ENCODE data around the gene BCAS1. TPM values are rescaled to one million over a fixed set of nuclear protein-coding genes. Genes with fewer than 3 reads are reported as not detected.
A peak's percentile ranks its signal among the peaks of the same experiment; 100 is the strongest.

Gene BCAS1
- total RNA-seq, 4 donors from 2014 or later, result 0.97 to 9.3 (median 4.4) TPM

DNA sequence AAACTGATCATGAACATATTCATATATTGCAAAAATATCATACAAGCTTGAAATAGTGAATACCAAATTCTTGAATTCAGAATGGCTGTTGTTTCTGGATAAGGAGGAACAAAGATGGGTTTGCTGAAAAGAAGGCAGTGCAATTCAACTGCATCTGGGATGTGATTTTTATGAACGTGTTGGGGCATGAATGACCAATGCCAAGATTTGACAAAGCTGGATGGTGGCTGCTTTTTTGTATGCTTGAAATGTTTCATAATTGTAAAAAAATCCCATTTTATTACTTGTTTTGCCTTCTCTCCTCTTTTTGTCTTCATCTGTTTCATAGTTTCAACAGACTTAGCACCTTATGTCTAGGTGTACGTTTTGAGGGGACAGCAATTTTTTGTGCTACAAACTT, 36.8 kb upstream of the BCAS1 start:
- Histone ChIP-seq H3K27ac (peak overlapping the region in 3 of 4 donors; percentile 38 to 58 (median 53)), H3K9me3 (no peaks in the 10 kb centered on the region), H3K4me3 (no peak overlapping the region), H3K27me3 (no peaks in the 10 kb centered on the region), H3K4me1 (peaks cover 0 to 70% (median 19%) of the 10 kb centered on the region in 3 donors), H3K36me3 (no peaks in the 10 kb centered on the region)
- no peak for DNase-seq
- TF ChIP-seq, protein P1, sequence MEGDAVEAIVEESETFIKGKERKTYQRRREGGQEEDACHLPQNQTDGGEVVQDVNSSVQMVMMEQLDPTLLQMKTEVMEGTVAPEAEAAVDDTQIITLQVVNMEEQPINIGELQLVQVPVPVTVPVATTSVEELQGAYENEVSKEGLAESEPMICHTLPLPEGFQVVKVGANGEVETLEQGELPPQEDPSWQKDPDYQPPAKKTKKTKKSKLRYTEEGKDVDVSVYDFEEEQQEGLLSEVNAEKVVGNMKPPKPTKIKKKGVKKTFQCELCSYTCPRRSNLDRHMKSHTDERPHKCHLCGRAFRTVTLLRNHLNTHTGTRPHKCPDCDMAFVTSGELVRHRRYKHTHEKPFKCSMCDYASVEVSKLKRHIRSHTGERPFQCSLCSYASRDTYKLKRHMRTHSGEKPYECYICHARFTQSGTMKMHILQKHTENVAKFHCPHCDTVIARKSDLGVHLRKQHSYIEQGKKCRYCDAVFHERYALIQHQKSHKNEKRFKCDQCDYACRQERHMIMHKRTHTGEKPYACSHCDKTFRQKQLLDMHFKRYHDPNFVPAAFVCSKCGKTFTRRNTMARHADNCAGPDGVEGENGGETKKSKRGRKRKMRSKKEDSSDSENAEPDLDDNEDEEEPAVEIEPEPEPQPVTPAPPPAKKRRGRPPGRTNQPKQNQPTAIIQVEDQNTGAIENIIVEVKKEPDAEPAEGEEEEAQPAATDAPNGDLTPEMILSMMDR (IDR thresholded peaks at IDR 0.05), result no peak
- TF ChIP-seq POLR2A (IDR thresholded peaks at IDR 0.05), result no peak
- intact Hi-C loops (cut with DNase I), result no loop called here
- WGBS, 2 donors, result 34 to 37% methylated on average over 2 of the region's 2 CpGs

DNA sequence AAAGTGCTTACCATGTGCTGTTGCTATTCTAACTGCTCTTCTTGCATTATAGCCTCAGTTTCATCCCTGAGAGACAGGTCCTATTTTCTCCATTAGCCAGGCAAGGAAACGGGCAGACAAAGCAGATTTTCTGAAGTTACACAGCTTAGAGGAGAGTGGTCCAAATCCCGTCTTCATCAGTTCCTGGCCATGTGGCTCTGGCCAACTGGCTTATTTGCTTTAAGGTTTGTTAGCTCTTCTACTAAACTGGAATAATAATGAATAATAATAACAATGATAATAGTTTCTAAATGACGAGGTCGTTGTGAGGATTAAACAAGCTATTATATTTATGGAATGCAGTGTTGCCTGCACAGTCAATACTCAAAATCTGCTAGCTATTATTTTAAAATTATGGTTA, 35.8 kb upstream of the BCAS1 start:
- Histone ChIP-seq H3K4me3 (no peak overlapping the region), H3K9me3 (no peaks in the 10 kb centered on the region), H3K36me3 (no peaks in the 10 kb centered on the region), H3K27me3 (no peaks in the 10 kb centered on the region), H3K4me1 (peaks cover 0 to 64% (median 19%) of the 10 kb centered on the region in 3 donors), H3K27ac (peak overlapping the region in 3 of 4 donors; percentile 47 to 77 (median 59))
- no peak for DNase-seq
- 35 to 45% methylated on average over 4 of the region's 4 CpGs for whole genome bisulfite sequencing, 2 donors
- TF ChIP-seq, protein P1 (IDR thresholded peaks at IDR 0.05), result no peak
- TF ChIP-seq POLR2A (IDR thresholded peaks at IDR 0.05), result no peak
- intact Hi-C loops (cut with DNase I), result no loop called here

DNA sequence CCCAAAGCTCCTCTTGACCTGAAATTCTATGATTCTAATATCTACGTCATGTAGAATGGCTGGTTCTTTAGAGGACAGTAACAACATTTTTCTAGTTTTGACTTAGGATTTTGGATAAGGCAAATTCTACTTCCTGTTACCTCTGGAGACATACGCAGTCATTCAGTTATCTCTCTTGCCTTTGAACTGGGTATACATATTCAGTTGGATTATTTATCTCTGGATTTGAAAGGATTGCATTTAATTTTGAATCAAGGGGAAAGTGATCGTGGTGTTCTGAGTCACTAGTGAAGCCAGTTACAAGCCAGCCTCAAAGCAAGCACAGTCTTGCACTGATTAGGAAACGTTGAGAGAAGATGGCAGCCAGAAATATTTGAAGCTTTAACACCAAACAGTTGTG, 35.3 kb upstream of the BCAS1 start:
- 22 to 26% methylated on average over 4 of the region's 4 CpGs for WGBS, 2 donors
- Histone ChIP-seq H3K4me1 (peaks cover 0 to 61% (median 19%) of the 10 kb centered on the region in 3 donors), H3K36me3 (no peaks in the 10 kb centered on the region), H3K4me3 (no peak overlapping the region), H3K27ac (peak overlapping the region; percentile 47 to 77 (median 54)), H3K9me3 (no peaks in the 10 kb centered on the region), H3K27me3 (no peaks in the 10 kb centered on the region)
- intact Hi-C loops (cut with DNase I), result no loop called here
- TF ChIP-seq, protein P1 (IDR thresholded peaks at IDR 0.05), result no peak
- no peak for DNase-seq

DNA sequence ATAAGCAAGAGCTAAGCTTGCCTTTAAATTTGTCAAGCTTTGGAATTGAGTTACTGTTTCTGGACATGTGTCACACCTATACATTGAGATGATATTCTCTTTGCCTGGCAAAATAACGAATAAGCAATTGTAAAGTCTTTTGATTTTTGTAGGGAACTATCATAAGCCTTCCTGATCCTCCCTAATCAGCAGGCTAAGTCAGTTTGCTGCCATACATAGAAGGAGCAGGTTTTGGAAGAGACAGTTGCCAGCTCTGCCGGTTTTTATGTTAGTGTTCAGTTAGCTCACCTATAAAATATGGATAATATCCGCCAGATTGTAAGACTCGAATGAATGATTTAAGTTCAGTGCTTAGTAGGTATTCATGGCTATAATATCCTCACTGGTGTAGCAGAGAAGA, 34.4 kb upstream of the BCAS1 start:
- Histone ChIP-seq H3K4me1 (peaks cover 0 to 53% (median 19%) of the 10 kb centered on the region in 3 donors), H3K36me3 (no peaks in the 10 kb centered on the region), H3K4me3 (no peak overlapping the region), H3K27ac (peak overlapping the region; percentile 31 to 77 (median 48)), H3K9me3 (no peaks in the 10 kb centered on the region), H3K27me3 (no peaks in the 10 kb centered on the region)
- no peak for DNase-seq
- TF ChIP-seq POLR2A (IDR thresholded peaks at IDR 0.05), result no peak
- TF ChIP-seq, protein P1 (IDR thresholded peaks at IDR 0.05), result no peak
- WGBS, 2 donors, result 37 to 74% methylated on average over 4 of the region's 4 CpGs
- intact Hi-C loops (cut with DNase I), result no loop called here

DNA sequence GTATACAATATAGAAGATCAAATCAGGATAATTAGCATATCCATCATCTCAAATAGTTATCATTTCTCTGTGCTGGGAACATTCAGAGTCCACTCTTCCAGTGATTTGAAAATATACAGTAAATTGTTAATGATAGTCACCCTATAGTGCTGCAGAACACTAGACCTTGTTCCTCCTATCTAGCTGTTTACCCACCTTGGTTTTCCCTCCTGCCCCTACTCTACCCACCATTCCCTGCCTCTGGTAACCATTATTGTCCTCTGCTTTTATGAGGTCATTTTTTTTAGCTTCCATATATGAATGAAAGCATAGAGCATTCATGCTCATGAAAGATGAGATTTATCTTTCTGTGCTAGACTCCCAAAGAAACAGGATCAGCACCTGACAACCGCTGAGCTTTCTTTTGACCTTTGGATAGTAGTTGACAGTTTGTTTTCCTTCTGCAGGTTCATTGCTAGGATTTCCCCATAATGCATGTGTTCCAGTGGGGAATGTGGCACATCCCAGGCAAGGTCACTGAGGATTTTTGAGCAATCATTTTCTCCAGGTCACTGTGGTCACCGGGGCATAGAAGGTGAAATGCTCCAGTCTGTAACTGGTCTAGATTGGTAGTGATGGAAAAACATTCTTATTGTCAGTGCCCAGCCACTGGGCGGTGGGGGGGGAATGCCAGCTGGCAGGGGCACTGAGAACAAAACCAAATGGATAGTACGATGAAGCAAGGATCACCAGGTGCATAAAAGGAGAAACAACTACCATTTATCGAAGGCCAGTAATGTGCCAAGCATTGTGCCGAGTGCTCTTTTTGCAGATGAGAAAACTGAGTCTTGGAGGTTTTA, 33.6 kb upstream of the BCAS1 start:
- H3K4me1 ChIP-seq, result peaks cover 0 to 48% (median 19%) of the 10 kb centered on the region in 3 donors
- H3K4me3 ChIP-seq, result no peak overlapping the region
- no peaks in the 10 kb centered on the region for H3K9me3 ChIP-seq
- no peaks in the 10 kb centered on the region for H3K36me3 ChIP-seq
- TF ChIP-seq, protein P1 (IDR thresholded peaks at IDR 0.05), result no peak
- TF ChIP-seq POLR2A (IDR thresholded peaks at IDR 0.05), result no peak
- intact Hi-C loops (cut with DNase I), result no loop called here
- WGBS, 2 donors, result 70 to 76% methylated on average over 5 of the region's 6 CpGs
- H3K27me3 ChIP-seq, result no peaks in the 10 kb centered on the region
- no peak for DNase-seq
- H3K27ac ChIP-seq, result peak overlapping the region in 2 of 4 donors; percentile 47 to 77
